Measurements from ENCODE around the gene ZNF276.
A peak's percentile ranks its signal among the peaks of the same experiment; 100 is the strongest.

The ZNF276 gene

DNA sequence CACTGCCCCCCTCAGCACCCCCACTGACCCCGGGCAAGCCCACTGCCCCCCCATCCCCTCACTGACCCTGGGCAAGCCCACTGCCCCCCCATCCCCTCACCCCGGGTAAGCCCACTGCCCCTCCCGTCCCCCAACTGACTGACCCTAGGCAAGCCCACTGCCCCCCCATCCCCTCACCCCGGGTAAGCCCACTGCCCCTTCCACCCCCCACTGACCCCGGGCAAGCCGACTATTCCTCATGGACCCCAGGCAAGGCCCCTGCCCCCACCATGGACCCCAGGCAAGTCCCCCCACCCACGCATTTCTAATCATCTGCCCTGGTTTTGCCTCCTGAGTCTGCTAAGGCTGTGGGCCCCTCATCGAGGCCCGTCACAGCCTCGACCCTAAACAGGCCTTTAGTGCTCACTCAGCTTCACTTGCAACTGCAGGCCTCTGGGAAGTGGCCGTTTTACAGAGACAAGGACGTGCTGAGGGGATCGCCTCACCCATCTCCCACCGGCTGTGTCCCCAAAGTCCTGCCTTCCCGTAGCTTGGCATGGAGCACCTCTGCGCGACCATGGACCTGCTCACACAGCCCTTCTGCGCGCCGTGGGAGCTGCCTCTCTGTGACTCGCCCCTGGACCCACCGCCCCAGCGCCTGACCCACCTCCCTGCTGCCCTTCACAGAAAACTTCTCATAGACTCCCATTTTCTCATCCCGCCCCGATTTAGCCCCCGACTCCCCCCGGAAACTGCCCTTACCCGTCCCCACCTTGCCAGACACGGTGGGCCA is 4.2 kb upstream of the ZNF276 start:
- no peak for DNase-seq

DNA sequence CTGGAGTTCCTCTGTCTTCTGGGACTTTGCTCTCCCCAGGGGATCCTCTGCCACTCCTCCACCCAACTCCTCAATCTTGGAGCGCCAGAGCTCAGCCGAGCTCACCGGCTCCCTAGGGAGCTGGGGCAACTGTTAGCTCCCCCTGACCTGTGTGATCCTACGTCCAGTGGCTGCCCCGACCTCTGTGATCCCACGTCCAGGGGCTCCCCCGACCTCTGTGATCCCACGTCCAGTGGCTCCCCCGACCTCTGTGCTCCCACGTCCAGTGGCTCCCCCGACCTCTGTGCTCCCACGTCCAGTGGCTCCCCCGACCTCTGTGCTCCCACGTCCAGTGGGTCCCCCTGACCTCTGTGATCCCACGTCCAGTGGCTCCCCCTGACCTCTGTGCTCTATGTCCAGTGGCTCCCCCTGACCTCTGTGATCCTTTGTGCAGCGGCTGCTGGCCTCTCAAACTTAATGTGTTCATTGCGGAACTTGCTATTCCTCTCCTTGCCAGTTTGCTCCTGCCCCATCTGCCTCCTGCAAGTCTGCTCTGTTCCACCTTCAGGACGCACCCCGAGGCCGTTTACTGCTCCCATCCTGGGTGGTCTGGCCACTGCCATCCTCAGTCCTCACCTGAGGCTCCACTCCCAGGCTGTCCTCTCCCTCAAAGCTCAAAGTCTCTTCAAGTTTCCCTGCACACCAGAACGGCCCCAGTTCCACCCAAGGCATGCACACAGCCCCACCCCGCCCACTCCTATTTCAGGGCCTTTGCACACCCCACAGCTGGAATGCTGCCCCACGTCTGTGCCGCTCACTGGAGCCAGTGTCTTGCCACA is 3.4 kb upstream of the ZNF276 start:
- no peak for DNase-seq

DNA sequence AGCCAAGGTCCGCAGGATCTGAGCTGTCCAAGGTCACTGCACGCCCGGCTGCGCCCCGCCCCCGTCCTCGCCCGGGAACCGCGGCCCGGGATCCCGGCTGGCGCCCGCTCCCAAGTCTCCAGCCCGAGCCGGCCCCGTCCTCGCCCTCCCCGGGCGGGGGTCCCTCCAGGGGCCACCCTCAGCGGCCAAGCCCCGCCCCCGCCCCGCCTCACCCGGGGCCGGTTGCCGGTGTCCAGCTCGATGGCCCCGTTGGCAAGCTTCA is 855 bp upstream of the ZNF276 start:
- DNase-seq: no peak

DNA sequence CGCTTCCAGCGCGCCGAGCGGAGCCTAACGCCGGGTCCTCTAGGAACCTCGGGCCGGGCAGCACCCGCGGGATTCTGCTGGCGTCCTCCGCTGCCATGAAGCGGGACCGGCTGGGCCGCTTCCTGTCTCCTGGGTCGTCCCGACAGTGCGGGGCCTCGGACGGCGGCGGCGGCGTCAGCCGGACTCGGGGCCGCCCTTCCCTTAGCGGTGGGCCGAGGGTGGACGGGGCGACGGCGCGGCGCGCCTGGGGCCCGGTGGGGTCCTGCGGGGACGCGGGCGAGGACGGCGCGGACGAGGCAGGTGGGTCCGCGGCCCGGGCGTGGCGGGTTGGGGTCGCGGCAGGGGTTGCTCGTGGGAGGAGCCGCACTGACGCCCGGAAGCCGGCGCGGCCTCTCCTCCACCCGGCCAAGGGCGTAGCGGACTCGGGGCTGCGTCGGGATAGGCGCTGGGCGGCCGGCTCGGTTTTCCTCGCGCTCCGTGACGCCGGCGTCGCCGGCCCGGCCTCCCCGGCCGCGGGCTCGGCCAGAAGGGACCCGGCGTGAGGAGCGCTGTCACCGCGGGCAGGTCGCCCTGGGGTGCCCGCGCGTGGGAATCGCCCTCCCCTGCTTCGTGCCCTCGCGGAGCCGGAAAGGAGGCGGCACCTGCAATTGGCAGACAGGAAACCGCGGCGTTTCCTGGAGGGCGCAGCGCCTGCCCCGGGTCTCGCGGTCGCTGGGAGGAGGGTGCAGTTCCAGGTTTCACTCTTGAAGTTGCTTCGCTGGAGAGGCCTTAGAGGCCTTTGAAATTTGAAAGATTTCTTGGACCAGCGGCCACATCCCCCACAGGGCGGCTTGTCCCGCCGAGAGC is 432 bp downstream of the ZNF276 start:
- peak; percentile 58 for DNase-seq

DNA sequence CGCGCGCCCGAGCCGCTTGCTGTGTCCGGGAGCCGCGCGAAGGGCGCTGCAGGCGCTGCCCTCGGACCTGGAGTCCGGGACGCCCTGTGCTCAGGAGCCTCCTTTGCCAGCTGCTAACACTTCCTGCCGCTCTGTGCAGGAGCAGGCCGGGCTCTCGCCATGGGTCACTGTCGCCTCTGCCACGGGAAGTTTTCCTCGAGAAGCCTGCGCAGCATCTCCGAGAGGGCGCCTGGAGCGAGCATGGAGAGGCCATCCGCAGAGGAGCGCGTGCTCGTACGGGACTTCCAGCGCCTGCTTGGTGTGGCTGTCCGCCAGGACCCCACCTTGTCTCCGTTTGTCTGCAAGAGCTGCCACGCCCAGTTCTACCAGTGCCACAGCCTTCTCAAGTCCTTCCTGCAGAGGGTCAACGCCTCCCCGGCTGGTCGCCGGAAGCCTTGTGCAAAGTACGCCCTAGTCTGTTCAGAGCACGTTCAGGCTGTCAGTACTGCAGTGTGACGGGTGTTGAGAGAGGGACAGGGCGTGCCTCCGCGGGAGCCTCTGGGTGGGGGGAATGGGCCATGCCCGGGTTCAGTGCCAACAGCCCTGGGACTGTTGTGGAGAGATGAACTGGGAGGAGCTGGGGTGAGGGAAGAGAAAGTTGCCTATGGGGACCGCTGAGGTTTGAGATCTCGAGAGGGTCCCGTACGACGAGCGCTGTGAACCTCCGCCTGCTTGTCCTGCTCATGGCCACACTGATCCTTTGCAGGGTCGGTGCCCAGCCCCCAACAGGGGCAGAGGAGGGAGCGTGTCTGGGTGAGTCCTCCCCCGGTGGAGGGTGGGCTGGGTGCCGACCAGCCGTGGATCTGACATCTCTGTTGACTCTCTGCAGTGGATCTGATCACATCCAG is 1.3 kb downstream of the ZNF276 start:
- no peak for DNase-seq

DNA sequence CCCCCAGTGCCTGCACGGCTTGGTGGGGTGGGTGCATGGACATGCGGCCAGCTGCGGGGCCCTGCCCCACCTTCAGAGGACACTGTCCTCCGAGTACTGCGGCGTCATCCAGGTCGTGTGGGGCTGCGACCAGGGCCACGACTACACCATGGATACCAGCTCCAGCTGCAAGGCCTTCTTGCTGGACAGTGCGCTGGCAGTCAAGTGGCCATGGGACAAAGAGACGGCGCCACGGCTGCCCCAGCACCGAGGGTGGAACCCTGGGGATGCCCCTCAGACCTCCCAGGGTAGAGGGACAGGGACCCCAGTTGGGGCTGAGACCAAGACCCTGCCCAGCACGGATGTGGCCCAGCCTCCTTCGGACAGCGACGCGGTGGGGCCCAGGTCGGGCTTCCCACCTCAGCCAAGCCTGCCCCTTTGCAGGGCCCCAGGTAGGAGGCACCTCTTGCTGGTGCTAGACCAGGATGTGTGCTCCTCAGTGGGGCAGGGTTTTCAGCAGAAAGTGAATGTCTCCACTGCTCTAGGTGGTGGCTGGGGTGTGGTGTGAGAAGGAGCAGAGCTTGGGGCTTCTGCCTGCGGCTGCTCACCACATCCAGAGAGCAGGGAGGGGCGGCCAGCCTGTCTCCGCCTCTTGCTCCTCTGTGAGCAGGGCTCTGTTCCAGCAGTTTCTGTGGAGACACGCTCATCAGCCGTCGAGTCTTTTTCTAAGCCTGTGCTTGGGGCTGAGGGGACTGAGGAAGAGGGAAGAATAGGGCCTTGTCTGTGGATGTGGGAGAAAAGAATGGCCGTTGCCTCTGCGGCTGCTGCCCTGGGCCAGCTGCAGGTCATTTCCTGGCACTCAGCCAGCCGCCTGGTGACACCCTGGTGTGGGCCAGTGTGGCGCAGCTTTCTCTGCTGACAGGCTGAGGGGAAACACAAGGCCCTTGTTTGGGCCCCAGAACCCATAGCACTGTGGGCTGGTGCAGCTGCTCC is 2.2 kb downstream of the ZNF276 start:
- no peak for DNase-seq

DNA sequence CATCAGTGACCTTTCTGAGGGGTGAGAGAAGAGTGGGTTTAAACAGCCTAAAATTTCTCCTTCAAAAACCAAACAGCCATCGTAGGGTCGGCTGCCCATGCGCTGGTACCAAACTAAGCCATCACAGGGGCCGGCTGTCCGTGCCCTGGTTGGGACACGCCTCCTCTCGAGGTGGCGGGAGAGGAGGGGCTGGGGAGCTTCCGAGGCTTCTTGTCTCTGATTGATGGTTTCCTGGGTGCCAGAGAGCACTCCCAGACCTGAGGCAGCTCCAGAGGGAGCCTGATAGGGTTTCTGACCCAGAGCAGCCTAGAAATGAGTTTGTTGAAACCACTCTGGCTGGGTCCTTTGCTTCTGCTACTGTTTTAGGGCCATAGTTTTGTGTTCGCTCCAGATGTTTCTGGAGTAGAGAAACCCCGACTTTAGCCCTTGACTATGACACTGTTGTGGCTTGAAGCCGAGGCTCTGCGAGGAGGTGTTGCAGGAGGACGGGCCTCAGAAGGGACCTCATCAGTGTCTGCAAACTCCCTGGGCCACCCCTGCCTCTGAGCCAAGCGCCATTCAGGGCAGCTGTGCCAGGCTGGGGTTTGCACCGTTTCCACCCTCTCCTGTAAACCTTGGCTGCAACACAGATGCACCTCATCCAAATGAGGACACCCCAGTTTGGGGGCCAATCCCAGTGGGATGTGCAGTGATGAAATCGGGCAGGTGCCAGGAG is 6.2 kb downstream of the ZNF276 start:
- no peak for DNase-seq

DNA sequence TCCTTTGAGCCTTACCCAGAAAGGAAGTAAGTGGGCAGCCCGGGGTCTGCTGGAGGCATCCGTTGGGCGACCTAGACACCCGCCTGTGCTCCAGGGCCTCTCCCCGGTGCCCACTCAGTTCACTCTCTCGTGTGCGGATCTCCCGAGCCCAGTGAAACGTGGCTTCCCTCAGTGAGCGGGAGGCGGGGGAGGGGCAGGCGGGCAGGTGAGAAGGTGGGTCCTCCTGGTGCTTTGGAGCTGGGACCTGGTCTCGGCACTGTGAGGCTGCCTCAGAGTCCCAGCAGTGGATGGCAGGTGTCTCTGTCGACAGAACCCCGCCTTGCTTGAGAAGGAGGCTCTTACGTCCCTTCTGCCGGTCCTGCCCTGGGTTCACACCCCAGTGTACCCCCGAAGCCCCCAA is 8.0 kb downstream of the ZNF276 start:
- no peak for DNase-seq

DNA sequence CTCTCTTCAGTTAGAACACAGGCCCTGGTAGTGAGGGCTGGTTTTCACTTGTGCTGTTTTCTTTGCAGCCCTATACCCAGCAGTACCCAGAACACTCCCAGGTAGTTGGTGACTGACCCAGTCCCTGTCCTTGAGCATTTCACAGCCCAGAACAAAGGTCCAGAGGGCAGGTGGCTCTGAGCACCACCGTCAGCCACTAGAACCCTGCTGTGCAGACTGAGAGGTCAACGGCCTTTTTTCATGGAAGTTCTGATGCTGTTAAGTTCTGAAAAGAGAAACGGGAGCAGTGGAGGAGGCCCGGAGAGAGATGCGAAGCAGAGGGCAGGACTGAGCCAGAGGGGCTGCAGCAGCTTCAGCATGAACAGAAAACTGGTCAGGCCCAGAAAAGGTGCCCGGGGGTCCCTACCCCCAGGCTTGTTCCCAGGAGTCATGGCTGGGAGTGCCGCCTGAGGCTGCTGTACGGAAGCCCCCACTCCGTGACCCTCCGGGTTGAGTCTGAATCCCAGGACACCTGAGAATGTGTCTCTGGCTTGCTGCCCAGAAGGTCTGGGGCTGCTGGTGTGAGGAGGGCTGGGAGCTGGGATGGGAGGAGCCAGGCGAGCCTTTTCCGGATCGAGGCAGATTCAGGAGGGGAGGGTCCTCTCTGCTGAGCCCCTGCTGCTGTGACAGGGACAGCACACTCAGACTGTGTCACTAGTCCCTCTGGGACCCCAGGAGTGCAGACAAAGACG is 8.7 kb downstream of the ZNF276 start:
- peak; percentile 10 for DNase-seq

DNA sequence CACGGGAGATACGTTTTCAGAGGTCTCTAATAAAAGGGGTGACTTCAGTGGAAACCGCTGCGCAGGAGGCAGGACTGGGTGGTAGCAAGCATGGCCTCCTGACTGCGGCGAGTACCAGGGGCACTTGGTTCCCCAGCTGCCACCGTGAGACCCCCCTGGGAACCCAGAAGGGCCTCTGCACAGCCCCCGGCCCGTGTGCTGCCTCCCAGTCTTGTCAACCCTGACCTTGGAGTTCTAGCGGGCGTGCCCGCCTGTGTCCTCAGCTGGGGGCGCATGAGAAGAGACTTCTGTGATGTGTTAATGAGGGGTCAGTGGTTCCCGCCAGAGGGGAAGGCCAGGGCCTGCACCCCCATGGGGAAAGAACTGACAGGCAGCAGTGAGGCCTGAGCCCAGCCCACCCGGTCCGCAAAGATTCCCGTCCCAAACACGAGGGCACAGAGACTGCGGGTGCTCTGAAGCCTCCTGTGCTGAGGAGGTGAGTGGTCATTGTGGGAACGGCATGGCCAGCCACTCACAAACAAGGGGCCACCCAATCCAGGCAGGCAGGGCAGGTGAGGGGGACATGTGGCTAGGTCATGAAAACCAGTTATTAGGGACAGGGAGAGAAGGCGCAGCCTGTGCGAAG is 9.4 kb downstream of the ZNF276 start:
- no peak for DNase-seq

DNA sequence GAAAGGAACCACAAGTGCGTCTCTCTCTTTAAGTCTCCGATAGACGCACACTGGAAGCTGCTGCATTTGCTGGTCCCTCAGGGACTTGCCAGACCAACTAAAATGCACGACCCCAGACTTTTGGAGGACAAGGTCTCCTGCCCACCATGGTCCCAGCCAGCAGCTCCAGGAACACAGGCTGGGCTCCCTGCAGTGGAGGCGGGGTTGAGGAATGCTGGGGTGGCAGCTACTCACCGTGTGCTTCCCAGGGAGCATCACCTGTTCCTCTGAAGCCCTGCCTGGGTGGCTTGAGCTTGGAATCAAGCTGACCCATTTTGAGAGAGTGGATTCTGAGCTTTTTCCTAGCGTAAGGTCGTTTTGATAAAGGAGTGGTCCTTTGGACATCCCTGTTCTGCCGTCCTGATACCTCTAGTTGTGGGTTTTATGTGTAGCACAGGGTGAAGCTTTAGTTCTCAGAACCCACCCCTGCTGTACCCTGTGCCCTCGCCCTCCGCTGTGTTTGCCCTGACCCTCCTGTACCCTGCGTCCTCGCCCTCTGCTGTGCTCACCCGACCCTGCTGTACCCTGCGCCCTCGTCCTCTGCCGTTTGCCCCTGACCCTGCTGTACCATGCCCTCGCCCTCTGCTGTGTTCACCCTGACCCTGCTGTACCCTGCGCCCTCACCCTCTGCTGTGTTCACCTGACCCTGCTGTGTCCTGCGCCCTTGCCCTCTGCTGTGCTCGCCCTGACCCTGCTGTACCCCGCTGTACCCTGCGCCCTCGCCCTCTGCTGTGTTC is 11.0 kb downstream of the ZNF276 start:
- DNase-seq: no peak

DNA sequence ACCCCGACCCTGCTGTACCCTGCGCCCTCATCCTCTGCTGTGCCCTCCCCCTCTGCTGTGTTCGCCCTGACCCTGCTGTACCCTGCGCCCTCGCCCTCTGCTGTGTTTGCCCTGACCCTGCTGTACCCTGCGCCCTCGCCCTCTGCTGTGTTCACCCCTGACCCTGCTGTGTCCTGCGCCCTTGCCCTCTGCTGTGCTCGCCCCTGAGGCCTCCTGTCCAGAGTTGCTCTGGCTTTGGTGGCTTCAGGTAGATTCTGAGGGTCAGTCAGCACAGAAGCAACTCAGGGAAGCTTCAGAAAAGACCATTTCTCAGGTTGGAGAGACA is 11.5 kb downstream of the ZNF276 start:
- DNase-seq: no peak

DNA sequence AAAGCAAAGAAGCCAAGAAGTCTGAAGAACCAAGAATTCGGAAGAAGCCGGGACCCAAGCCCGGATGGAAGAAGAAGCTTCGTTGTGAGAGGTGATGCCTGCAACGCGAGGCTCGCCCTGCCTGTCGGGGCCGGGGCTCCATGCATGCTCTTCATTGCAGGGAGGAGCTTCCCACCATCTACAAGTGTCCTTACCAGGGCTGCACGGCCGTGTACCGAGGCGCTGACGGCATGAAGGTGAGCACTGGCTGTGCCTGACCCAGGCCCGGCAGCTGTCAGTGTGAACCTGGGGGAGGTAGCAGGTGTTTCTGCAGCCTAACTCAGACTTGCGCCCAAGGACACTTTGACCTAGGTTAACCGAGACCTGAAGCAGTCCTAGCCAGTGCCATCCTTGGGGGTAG is 12.0 kb downstream of the ZNF276 start:
- DNase-seq: no peak

DNA sequence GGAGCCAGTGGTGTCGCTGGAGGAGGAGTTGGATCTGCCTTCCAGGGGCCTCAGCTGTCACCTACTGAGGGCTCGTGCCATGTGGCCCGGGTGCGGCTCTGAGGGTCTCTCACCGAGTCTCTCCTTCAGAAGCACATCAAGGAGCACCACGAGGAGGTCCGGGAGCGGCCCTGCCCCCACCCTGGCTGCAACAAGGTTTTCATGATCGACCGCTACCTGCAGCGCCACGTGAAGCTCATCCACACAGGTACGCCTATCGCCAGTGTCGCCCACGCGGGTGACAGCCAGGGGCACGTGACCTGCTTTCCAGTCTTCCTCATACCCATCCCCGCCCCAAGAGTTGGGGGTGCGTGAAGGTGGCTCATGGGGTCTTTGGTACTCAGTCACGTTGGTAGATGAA is 12.5 kb downstream of the ZNF276 start:
- no peak for DNase-seq

DNA sequence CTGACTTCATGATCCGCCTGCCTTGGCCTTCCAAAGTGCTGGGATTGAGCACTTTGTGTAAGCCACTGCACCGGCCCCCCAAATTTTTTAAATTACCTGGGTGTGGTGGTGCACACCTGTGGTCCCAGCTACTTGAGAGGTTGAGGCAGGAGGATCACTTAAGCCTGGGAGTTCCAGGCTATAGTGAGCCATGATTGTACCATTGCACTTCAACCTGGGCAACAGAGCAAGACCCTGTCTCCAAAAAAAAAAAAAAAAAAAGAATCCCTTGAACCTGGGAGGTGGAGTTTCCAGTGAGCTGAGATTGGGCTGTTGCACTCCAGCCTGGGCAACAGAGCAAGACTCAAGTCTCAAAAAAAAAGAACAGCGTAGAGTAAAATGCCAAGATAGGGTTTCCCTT is 15.2 kb downstream of the ZNF276 start:
- DNase-seq: no peak

DNA sequence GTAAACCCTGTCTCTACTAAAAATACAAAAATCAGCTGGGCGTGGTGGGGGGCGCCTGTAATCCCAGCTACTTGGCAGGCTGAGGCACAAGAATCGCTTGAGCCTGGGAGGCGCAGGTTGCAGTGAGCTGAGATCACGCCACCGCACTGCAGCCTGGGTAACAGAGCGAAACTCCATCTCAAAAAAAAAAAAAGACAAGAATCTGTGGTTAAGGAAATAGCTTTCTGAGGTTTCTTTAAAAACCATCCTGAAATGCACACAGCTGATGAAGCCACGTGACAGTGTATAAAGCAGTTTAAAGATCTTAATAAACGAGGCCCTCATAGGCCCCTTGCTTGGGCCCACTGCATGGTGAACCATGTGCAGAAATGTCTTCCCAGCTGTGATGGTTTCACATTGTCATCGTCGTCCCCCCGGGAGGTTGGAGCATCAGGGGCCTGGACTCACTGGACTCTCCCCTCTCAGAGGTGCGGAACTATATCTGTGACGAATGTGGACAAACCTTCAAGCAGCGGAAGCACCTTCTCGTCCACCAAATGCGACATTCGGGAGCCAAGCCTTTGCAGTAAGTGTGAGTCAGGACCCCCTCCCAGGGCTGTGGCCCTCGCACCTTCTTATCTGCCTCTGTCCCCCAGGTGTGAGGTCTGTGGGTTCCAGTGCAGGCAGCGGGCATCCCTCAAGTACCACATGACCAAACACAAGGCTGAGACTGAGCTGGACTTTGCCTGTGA is 16.2 kb downstream of the ZNF276 start:
- DNase-seq: no peak

DNA sequence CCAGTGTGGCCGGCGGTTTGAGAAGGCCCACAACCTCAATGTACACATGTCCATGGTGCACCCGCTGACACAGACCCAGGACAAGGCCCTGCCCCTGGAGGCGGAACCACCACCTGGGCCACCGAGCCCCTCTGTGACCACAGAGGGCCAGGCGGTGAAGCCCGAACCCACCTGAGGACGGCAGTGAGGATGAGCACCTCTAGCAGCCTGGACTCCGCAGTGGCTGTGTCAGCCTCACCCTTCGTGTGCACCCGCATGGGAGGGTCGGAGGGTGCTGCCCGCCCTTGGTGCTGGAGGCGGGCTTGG is 16.7 kb downstream of the ZNF276 start:
- no peak for DNase-seq

DNA sequence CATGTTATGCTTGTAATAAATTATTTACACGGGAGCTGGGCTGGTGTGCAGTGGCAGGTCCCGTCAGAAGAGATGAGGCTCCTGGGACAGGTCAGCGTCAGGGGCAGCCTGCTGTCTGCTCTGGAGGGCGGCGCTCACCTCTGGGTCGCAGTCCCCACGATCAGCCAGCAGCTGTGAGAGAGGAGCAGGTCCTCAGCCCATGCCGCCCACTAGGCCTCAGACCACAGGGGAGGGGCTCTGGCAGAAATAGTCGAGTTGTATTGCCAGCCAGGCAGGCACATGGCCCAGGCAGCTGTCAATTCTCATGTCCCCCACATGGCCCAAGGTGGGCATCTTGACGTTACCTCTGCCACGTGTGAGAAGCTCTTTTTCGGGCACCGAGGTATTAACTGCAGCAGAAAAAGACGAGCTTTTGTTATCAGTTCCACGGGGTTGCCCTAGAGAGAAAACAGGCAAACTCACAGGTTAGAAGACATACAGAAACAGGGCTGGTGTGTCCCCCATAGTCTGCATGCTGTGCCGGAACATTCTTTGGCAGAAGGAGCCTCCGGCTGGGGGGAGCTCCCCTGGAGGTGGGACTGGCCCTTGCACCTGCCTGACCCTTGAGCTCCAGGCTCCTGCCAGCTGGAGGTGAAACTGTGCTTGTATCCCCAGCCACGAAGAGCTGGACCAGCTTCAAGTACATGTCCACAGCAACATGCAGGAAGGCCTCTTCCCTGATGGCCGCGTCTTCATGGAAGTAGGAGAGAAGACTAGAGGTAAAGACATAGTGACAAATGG is 17.4 kb downstream of the ZNF276 start:
- no peak for DNase-seq

Measured in NCI-H69 (cell line).